Bronchial epithelial cell (primary cell): ENCODE measurements around the gene CHKA. TPM values are rescaled to one million over a fixed set of nuclear protein-coding genes. Genes with fewer than 3 reads are reported as not detected.
A peak's percentile ranks its signal among the peaks of the same experiment; 100 is the strongest.

ENCODE experiments used
- DNase-seq: peaks from one replicate; pipeline ENCODE4 v3.0.0-alpha.2; 2010; ENCODE audit warnings: low read depth
- FAIRE-seq: peaks from 2 replicates; lab custom pipeline; 2011; peaks lifted over from hg19 to GRCh38; lab: Jason Lieb, UNC
- H3K27me3 ChIP-seq: 2 replicates; pipeline ENCODE4 v1.5.1; 2011; ENCODE audit warnings: low read length; ENCODE audit not compliant: control insufficient read depth, insufficient read depth
- H3K36me3 ChIP-seq: 2 replicates; pipeline ENCODE4 v1.5.1; 2011; ENCODE audit warnings: low read length; ENCODE audit not compliant: control insufficient read depth, insufficient read depth
- H3K4me3 ChIP-seq: 2 replicates; pipeline ENCODE4 v1.5.1; 2011; ENCODE audit warnings: mild to moderate bottlenecking, low read depth, low read length, control low read depth
- total RNA-seq: library from RNA; depleted of rRNA; stranded (reverse); fragments of >200 nt; gene quantifications from 2 replicates; pipeline ENCODE4 v1.2.1, GENCODE V29; 2014
- TF ChIP-seq, protein P1 (sequence below): IDR thresholded peaks from 2 replicates; pipeline ENCODE4 v1.5.1; 2011; ENCODE audit warnings: mild to moderate bottlenecking, moderate library complexity, low read length, control low read depth, inconsistent platforms; ENCODE audit not compliant: insufficient read depth, severe bottlenecking

CHKA gene
- total RNA-seq, 1 donor from 2014 or later, result 7.4 TPM

DNA sequence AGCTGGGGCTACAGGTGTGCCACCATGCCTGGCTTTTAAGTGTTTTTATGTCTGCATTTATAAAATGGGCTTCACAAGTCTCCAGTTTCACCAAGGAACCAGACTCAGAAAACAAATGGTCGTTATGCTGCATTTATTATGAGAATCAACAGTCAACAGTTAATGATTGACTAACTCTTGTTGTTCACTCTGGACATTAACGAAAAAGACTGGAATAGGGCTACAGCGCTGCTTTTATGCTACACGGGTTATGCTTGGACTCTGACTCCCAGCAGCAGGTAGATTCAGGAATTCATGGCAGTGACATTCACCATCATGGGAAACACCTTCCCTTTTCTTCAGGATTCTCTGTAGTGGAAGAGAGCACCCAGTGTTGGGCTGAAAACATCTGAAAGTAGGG is 44.4 kb upstream of the CHKA start:
- TF ChIP-seq, protein P1, sequence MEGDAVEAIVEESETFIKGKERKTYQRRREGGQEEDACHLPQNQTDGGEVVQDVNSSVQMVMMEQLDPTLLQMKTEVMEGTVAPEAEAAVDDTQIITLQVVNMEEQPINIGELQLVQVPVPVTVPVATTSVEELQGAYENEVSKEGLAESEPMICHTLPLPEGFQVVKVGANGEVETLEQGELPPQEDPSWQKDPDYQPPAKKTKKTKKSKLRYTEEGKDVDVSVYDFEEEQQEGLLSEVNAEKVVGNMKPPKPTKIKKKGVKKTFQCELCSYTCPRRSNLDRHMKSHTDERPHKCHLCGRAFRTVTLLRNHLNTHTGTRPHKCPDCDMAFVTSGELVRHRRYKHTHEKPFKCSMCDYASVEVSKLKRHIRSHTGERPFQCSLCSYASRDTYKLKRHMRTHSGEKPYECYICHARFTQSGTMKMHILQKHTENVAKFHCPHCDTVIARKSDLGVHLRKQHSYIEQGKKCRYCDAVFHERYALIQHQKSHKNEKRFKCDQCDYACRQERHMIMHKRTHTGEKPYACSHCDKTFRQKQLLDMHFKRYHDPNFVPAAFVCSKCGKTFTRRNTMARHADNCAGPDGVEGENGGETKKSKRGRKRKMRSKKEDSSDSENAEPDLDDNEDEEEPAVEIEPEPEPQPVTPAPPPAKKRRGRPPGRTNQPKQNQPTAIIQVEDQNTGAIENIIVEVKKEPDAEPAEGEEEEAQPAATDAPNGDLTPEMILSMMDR, result no peak
- Histone ChIP-seq H3K36me3 (peaks cover 19% of the 10 kb centered on the region), H3K4me3 (no peak overlapping the region), H3K27me3 (no peaks in the 10 kb centered on the region)
- DNase-seq (no peak), FAIRE-seq (no peak)

DNA sequence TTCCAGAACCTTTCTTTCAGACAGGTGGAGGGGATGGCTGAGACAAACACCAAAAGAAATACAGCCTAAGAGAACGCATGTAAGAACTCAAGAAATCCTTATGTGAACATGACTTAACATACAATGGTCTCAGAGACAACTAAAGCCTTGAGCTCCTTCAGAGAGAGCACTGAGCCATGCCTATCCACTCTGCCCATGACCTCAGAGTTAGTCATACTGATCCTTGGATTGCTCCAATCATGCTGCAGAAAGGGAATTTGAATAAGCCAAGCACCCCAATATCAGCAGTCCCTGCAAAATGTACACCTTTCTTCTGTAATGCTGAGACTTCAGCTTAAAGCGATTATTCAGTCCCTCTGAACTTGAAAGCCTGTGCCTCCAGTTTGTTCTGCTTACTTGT is 43.2 kb upstream of the CHKA start:
- peak; percentile 83 for DNase-seq
- peaks cover 12% of the 10 kb centered on the region for H3K36me3 ChIP-seq

DNA sequence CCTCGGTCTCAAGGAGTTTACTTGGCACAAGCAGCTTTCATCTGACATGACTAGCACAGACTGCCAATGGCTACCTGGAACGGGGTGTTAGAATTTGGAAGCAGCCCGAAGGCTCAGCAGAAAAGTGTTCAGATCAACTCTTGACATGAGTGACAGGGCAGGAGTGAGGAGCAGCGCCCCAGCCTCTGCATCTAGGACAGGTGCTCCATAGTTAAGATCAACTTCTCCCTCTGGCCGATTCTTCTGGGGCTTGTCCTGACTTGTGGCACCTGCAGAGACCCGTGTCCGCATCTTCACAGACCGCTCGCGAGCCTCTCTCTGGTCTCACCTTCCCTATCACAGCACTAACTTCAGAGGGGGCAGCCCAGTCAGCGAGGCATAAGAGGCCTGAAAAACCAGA is 42.5 kb upstream of the CHKA start:
- no peak for FAIRE-seq
- Histone ChIP-seq H3K4me3 (no peak overlapping the region), H3K27me3 (no peaks in the 10 kb centered on the region), H3K36me3 (peaks cover 11% of the 10 kb centered on the region)
- TF ChIP-seq, protein P1, result no peak
- DNase-seq, result peak; percentile 14

More for the DNA sequence above, 43.2 kb upstream of the CHKA start:
- no peaks in the 10 kb centered on the region for H3K27me3 ChIP-seq
- H3K4me3 ChIP-seq, result no peak overlapping the region
- FAIRE-seq, result no peak
- TF ChIP-seq, protein P1, result no peak

DNA sequence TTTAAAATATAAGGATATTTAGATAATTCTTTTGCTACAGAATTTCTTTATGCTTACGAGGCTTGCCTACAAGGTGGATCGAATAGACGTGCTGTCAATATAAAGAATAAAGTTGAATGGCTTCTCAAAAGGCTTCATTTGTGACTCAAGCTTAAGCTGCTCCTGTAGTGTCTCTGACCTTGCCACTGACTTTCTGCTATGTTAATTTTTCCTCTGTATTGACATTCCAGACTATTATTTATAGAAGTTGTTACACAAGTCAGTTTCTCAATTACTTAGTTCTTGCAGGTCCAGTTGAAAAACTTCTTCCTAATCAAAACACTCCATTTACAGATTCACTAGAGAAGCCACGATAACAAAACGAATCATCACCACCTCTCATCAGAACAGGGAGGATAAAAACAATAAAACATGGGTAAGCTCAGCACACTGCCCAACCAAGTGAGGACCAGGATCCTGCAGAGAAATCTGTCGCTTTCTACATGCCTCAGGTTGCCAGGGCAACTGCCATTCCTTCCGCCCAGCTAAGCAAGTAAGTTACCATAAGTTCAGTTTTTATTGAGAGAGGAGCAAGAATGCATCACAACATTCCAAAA is 39.0 kb upstream of the CHKA start:
- FAIRE-seq (no peak), DNase-seq (no peak)
- Histone ChIP-seq H3K4me3 (no peak overlapping the region), H3K36me3 (peaks cover 1% of the 10 kb centered on the region), H3K27me3 (no peaks in the 10 kb centered on the region)
- TF ChIP-seq, protein P1, result no peak

DNA sequence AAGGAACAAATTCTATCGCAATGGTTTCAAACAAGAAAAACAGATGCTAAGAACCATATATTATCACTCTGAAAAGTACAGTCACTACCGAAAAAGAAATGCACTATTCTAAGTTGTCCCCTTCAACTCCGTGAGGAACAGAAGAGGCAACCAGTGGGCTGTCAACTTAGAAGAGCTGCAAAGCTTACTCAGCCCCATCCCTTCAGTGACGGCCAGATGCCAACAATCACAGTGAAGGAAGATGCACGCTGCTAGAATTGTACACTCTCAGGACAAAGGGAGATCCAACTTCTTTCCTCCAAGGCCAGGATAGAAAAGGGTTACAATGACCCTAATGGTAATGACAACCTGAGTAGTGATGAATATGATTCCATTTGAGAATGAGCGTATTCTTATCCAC is 38.5 kb upstream of the CHKA start:
- FAIRE-seq (no peak), DNase-seq (no peak)
- TF ChIP-seq, protein P1, result no peak
- no peak overlapping the region for H3K4me3 ChIP-seq
- no peaks in the 10 kb centered on the region for H3K27me3 ChIP-seq
- peaks cover 1% of the 10 kb centered on the region for H3K36me3 ChIP-seq

DNA sequence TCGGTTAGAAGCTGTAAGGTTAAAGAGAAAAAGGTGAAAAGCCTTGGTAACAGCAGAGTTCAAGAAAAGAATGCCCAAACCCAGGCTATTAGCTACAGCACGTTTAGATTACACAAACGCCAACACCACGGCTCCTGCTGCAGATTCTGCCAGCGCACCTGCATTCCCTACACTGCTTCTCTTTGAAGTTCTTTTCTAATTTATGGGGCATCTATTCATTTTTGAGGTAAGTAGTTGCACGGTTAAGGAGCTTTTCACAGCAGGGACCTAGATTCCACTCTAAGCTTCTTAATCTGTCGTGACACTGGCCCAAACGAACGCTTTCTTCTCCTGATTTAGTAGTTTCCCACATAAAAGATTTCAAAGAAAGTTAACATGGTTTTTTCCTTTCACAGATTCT is 38.0 kb upstream of the CHKA start:
- H3K4me3 ChIP-seq, result no peak overlapping the region
- FAIRE-seq (no peak), DNase-seq (no peak)
- H3K36me3 ChIP-seq, result peaks cover 1% of the 10 kb centered on the region
- H3K27me3 ChIP-seq, result no peaks in the 10 kb centered on the region
- TF ChIP-seq, protein P1, result no peak
